ENCODE data around the gene TLR8. TPM values are rescaled to one million over a fixed set of nuclear protein-coding genes. Genes with fewer than 3 reads are reported as not detected.
"Not testable (repeated sequence)": the region's sequence is repeated elsewhere in the genome, so short reads cannot be mapped to it uniquely, and the experiment has no call there.

The TLR8 gene
- total and polyA plus RNA-seq, 5 experiments from 2014 or later, result 0.21 to 0.22 TPM; not detected in 3

GRCh38 chrX:12961196-12961718 is 54.8 kb downstream of the TLR8 start:
- peaks cover 0 to 6% (median 2%) of the 10 kb centered on the region in 3 donors for H3K36me3 Mint-ChIP-seq
- no peak for ATAC-seq
- H3K27ac Mint-ChIP-seq, result peak overlapping the region in 7 of 10 donors; percentile 22 to 96 (median 75)
- no peaks in the 10 kb centered on the region for H3K9me3 Mint-ChIP-seq
- H3K27me3 Mint-ChIP-seq, result no peaks in the 10 kb centered on the region
- DNase-seq, result no peak
- peak overlapping the region in 4 of 10 donors; percentile 4 to 26 (median 18) for H3K4me3 Mint-ChIP-seq
- peaks cover 25 to 61% (median 57%) of the 10 kb centered on the region in 4 donors for H3K4me1 Mint-ChIP-seq
- POLR2A ChIA-PET, result interaction anchor here (2.1 to 17.8 kb wide), 2 partner anchors 15 to 131 kb away, joined by 4 to 1336 read pairs; partner anchors contain the start of gene TMSB4X

GRCh38 chrX:12962041-12962504 is 55.7 kb downstream of the TLR8 start:
- no peaks in the 10 kb centered on the region for H3K27me3 Mint-ChIP-seq
- H3K9me3 Mint-ChIP-seq, result no peaks in the 10 kb centered on the region
- peaks cover 0 to 6% (median 2%) of the 10 kb centered on the region in 3 donors for H3K36me3 Mint-ChIP-seq
- POLR2A ChIA-PET, result interaction anchor here (17.8 kb wide), 1 partner anchor 14 kb away, joined by 1336 read pairs; the partner anchor contains the start of gene TMSB4X
- peak overlapping the region in 5 of 10 donors; percentile 21 to 61 (median 52) for H3K4me3 Mint-ChIP-seq
- H3K27ac Mint-ChIP-seq, result peak overlapping the region in 8 of 10 donors; percentile 15 to 96 (median 80)
- DNase-seq (no peak), ATAC-seq (no peak)
- H3K4me1 Mint-ChIP-seq, result peaks cover 25 to 61% (median 58%) of the 10 kb centered on the region in 4 donors

DNA sequence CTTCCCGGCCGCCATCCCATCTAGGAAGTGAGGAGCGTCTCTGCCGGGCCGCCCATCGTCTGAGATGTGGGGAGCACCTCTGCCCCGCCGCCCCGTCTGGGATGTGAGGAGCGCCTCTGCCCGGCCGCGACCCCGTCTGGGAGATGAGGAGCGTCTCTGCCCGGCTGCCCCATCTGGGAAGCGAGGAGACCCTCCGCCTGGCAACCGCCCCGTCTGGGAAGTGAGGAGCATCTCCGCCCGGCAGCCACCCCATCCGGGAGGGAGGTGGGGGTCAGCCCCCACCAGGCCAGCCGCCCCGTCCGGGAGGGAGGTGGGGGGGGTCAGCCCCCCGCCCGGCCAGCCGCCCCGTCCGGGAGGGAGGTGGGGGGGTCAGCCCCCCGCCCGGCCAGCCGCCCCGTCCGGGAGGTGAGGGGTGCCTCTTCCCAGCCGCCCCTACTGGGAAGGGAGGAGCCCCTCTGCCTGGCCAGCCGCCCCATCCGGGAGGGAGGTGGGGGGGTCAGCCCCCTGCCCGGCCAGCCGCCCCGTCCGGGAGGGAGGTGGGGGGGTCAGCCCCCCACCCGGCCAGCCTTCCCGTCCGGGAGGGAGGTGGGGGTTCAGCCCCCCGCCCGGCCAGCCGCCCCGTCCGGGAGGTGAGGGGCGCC is 56.9 kb downstream of the TLR8 start:
- H3K27ac Mint-ChIP-seq, H3K36me3 Mint-ChIP-seq, H3K9me3 Mint-ChIP-seq, ATAC-seq, H3K27me3 Mint-ChIP-seq, DNase-seq, POLR2A ChIA-PET, H3K4me3 Mint-ChIP-seq: not testable (repeated sequence)
- H3K4me1 Mint-ChIP-seq, result peaks cover 26 to 61% (median 59%) of the 10 kb centered on the region in 4 donors

DNA sequence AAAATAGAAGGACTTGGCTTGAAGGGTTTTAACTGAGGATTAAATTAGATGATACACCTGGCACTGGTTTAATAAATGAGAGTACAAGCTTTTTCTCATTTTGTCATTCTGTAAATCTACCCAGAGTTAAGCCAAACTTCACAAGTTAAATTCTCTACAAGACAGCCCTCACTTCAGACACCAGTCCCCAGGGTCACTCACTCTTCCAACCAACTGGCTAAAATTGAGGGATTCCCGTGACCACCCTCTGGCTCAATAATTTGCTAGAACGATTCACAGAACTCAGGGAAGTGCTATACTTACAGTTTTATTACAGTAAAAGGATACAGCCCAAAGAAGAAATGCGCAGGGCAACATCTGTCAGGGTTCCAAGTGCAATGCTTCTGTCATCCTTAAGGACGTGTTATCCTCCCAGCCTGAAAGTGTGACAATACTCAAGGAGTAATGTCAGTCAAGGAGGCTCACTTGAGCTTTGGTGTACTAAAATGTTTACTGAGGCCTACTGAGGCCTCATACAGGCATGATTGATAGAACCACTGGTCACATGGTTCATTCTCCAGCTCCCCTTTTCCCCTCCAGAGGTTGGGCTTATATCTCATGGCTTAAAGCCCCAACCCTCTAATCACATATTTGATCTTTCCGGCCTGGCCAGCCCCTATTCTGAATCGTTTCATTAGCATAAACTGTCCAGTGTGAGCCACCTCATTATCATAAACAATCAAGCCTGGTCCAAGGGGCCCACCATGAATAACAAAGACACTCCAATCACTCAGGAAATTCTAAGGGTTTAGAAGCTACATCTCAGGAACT is 58.9 kb downstream of the TLR8 start:
- Mint-ChIP-seq H3K27ac (peak overlapping the region in 9 of 10 donors; percentile 28 to 98 (median 67)), H3K9me3 (no peaks in the 10 kb centered on the region), H3K36me3 (peaks cover 0 to 6% (median 2%) of the 10 kb centered on the region in 3 donors), H3K4me1 (peaks cover 19 to 64% (median 57%) of the 10 kb centered on the region in 4 donors), H3K27me3 (no peaks in the 10 kb centered on the region), H3K4me3 (no peak overlapping the region)
- DNase-seq (no peak), ATAC-seq (no peak)
- POLR2A ChIA-PET, result interaction anchor here (1.0 to 24.3 kb wide), 4 partner anchors 9 to 1173 kb away, joined by 7 to 1336 read pairs (median 532); partner anchors contain the start of gene TMSB4X

DNA sequence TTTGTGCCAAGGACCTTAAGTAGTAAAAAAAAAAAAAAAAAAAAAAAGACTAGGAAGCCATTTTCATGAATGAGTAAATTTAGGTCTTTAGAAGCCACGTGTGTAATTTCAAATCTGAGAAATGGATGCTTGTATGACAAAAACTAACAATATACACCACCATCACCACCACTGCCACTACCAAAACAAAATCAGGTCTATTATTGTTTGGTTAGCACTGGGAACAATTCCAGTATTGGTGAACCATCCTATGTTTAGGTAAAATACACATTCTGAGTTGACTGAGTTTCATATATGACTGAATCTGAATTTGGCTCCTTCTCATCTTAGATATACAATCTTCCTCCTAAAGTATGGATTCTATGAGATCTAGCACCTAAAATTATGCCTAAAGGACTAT is 59.7 kb downstream of the TLR8 start:
- Mint-ChIP-seq H3K4me1 (peaks cover 19 to 64% (median 55%) of the 10 kb centered on the region in 4 donors), H3K36me3 (peaks cover 0 to 6% (median 2%) of the 10 kb centered on the region in 3 donors), H3K27ac (peak overlapping the region in 9 of 10 donors; percentile 84 to 98 (median 97)), H3K4me3 (peak overlapping the region in 2 of 10 donors; percentile 16 to 84), H3K27me3 (no peaks in the 10 kb centered on the region), H3K9me3 (no peaks in the 10 kb centered on the region)
- POLR2A ChIA-PET, result interaction anchor here (1.0 to 24.3 kb wide), 4 partner anchors 8 to 1173 kb away, joined by 7 to 1336 read pairs (median 532); partner anchors contain the start of gene TMSB4X
- no peak for DNase-seq
- no peak for ATAC-seq

GRCh38 chrX:12967711-12968465 is 61.5 kb downstream of the TLR8 start:
- Mint-ChIP-seq H3K27me3 (no peaks in the 10 kb centered on the region), H3K4me1 (peaks cover 12 to 66% (median 48%) of the 10 kb centered on the region in 4 donors), H3K4me3 (peak overlapping the region; percentile 55 to 86 (median 83)), H3K36me3 (peaks cover 0 to 2% (median 0%) of the 10 kb centered on the region in 3 donors), H3K9me3 (no peaks in the 10 kb centered on the region), H3K27ac (peak overlapping the region; percentile 96 to 98 (median 98))
- peak; percentile 31 to 54 for ATAC-seq
- POLR2A ChIA-PET, result interaction anchor here (0.6 to 24.3 kb wide), 8 partner anchors 8 to 138 kb away, joined by 3 to 1336 read pairs (median 6); no protein-coding TSS in a partner anchor
- DNase-seq, result peak in 1 of 10 donors; percentile 36

DNA sequence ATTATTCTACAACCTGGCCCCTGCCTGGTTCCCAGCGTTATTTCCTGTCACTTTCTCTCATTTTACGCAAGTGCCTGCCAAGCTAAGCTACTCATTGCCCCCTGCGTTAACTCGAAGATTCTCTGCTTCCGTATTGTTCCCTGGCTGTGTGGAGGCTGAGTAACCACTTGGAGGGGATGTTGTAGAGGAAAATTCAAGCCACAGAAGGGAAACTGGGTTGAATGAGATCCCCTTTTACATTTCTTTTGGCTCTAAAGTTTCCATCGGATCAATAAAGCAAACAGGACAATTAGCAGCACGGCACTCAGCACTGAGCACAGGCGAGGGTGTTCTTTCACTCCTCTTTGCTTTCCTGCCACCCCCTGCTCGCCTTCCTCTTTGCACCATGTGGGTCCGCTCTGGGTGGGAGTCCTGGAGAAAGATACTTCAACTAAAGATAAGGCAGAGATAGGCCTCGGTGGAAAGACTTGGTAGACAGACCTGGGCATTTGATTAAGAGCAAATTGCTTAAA is 64.3 kb downstream of the TLR8 start:
- DNase-seq (peak in 7 of 10 donors; percentile 60 to 78 (median 69)), ATAC-seq (peak; percentile 41 to 68)
- peak overlapping the region; percentile 85 to 99 (median 94) for H3K4me3 Mint-ChIP-seq
- H3K9me3 Mint-ChIP-seq, result peaks cover 0 to 14% (median 0%) of the 10 kb centered on the region in 9 donors
- no peaks in the 10 kb centered on the region for H3K27me3 Mint-ChIP-seq
- POLR2A ChIA-PET, result interaction anchor here (1.2 to 24.3 kb wide), 8 partner anchors 8 to 517 kb away, joined by 3 to 1336 read pairs (median 12); no protein-coding TSS in a partner anchor
- peak overlapping the region; percentile 97 to 99 (median 98) for H3K27ac Mint-ChIP-seq
- peaks cover 12 to 65% (median 43%) of the 10 kb centered on the region in 4 donors for H3K4me1 Mint-ChIP-seq
- H3K36me3 Mint-ChIP-seq, result peaks cover 8 to 27% (median 11%) of the 10 kb centered on the region in 3 donors

- peak overlapping the region; percentile 97 to 99 (median 98) for H3K27ac Mint-ChIP-seq
- no peaks in the 10 kb centered on the region for H3K27me3 Mint-ChIP-seq
- peak overlapping the region; percentile 85 to 99 (median 94) for H3K4me3 Mint-ChIP-seq
- ATAC-seq (no peak), DNase-seq (peak in 1 of 10 donors; percentile 26)
- H3K9me3 Mint-ChIP-seq, result peaks cover 0 to 17% (median 0%) of the 10 kb centered on the region in 9 donors
- peaks cover 9 to 59% (median 38%) of the 10 kb centered on the region in 4 donors for H3K4me1 Mint-ChIP-seq
- H3K36me3 Mint-ChIP-seq, result peaks cover 13 to 32% (median 15%) of the 10 kb centered on the region in 3 donors
- POLR2A ChIA-PET, result interaction anchor here (0.6 to 24.3 kb wide), 9 partner anchors 13 to 516 kb away, joined by 4 to 1336 read pairs (median 9); no protein-coding TSS in a partner anchor
These were observed 65.0 kb downstream of the TLR8 start for GRCh38 chrX:12971282-12972003.

DNA sequence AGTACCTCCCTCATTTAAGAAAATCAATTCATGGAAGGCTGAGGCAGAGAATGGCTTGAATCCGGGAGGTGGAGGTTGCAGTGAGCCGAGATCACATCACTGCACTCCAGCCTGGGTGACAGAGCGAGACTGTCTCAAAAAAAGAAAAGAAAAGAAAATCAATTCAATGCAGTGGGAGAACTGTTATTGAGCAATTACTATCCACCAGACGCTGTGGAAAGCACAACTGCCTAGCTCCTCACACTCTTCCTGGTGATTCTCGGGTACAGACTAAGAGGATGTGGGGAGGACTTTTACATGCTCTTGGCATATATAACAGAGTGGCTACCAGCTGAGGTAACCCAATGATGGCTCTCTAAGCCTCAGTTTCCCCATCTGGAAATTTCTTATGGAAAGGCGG is 65.8 kb downstream of the TLR8 start:
- POLR2A ChIA-PET, result interaction anchor here (0.6 to 24.3 kb wide), 7 partner anchors 13 to 515 kb away, joined by 4 to 1336 read pairs (median 16); no protein-coding TSS in a partner anchor
- H3K27me3 Mint-ChIP-seq, result no peaks in the 10 kb centered on the region
- DNase-seq (peak in 1 of 10 donors; percentile 7), ATAC-seq (no peak)
- peak overlapping the region; percentile 85 to 99 (median 94) for H3K4me3 Mint-ChIP-seq
- peak overlapping the region; percentile 97 to 99 (median 98) for H3K27ac Mint-ChIP-seq
- H3K36me3 Mint-ChIP-seq, result peaks cover 21 to 39% (median 23%) of the 10 kb centered on the region in 3 donors
- peaks cover 8 to 54% (median 32%) of the 10 kb centered on the region in 4 donors for H3K4me1 Mint-ChIP-seq
- H3K9me3 Mint-ChIP-seq, result peaks cover 0 to 21% (median 0%) of the 10 kb centered on the region in 9 donors
